Gastrocnemius medialis (tissue), 4 donors: ENCODE data around the gene KLF16. TPM values are rescaled to one million over a fixed set of nuclear protein-coding genes. Genes with fewer than 3 reads are reported as not detected.

Source experiments
- ATAC-seq, 2 donors: fragments of 150-250 bp; one replicate each; pipeline ENCODE4 v1.9.1; 2016
- DNase-seq, 2 donors: peaks; one replicate each; pipeline ENCODE4 v3.0.0-alpha.2; 2019
- H3K27ac ChIP-seq, 4 donors: fragments of 200-600 bp; sonication (generic); 1 replicate in 1 of 4; 2 replicates in 3 of 4; pipeline ENCODE4 v1.5.1; 2016 to 2018; ENCODE audit warnings: mild to moderate bottlenecking in 2 of 4, moderate library complexity in 1 of 4
- H3K27me3 ChIP-seq, 3 donors: fragments of 200-600 bp; sonication (generic) in 2 of 3; 1 replicate in 1 of 3; 2 replicates in 2 of 3; pipeline versions ENCODE4 v1.5.1 to v1.6.0; 2016 to 2019; ENCODE audit warnings: mild to moderate bottlenecking in 1 of 3, moderate library complexity in 1 of 3
- H3K36me3 ChIP-seq, 2 donors: fragments of 200-600 bp; sonication (generic) in 1 of 2; one replicate each; pipeline ENCODE4 v1.5.1; 2017 to 2018
- H3K4me1 ChIP-seq, 2 donors: fragments of 200-600 bp; sonication (generic) in 1 of 2; one replicate each; pipeline ENCODE4 v1.5.1; 2016 to 2017; ENCODE audit warnings: mild to moderate bottlenecking in 2 of 2
- H3K4me3 ChIP-seq, 4 donors: fragments of 200-600 bp; sonication (generic) in 3 of 4; 1 replicate in 1 of 4; 2 replicates in 3 of 4; pipeline ENCODE4 v1.5.1; 2016 to 2019; ENCODE audit warnings: mild to moderate bottlenecking in 2 of 4
- H3K9me3 ChIP-seq, 3 donors: fragments of 200-600 bp; sonication (generic) in 2 of 3; 1 replicate in 1 of 3; 2 replicates in 2 of 3; pipeline ENCODE4 v1.5.1; 2016 to 2019
- CTCF ChIP-seq, 5 experiments: fragments of 450-650 bp in 3 of 5; fragments of 200-600 bp in 2 of 5; sonication (generic) in 2 of 5; IDR thresholded peaks in 4 of 5; conservative IDR thresholded peaks in 1 of 5; 1 replicate in 4 of 5; 2 replicates in 1 of 5; pipeline ENCODE4 v1.5.1; 2016 to 2019; ENCODE audit warnings: antibody characterized with exemption in 5 of 5, mild to moderate bottlenecking in 3 of 5, moderate library complexity in 3 of 5
- POLR2A ChIP-seq, 2 donors: fragments of 450-650 bp; IDR thresholded peaks; one replicate each; pipeline ENCODE4 v1.6.1; 2017; ENCODE audit warnings: antibody characterized with exemption in 2 of 2, mild to moderate bottlenecking in 2 of 2, moderate library complexity in 2 of 2
- in situ Hi-C, 4 donors: fragments of 200-750 bp; cut with MboI; loops; one replicate each; pipeline versions ENCODE4 v1.15.0 to v1.8.0; 2017; ENCODE audit warnings: low sequenced_read_pairs in 4 of 4
- intact Hi-C: fragments of 100-400 bp; cut with DNase I; formaldehyde crosslinking; loops from one replicate; pipeline ENCODE4 v1.15.1; 2023; ENCODE audit warnings: low total_unique reads
- total RNA-seq, 4 donors: library from RNA; depleted of rRNA; stranded (reverse); fragments of >200 nt; gene quantifications; one replicate each; pipeline versions ENCODE4 v1.1.0 to v1.2.3, GENCODE V29; 2016

The KLF16 gene
- total RNA-seq: 1 to 10 TPM in 3 of 4 donors, under 1 TPM in 1; 0.58 to 4.0 (median 1.4) TPM

GRCh38 chr19:1863328-1863637, at the start of gene KLF16:
Gene KLF16, minus strand, starts transcription at chr19:1863579. Its CDS starts 82 bp downstream, at chr19:1863497.
- peak in 1 of 2 donors; percentile 0 for ATAC-seq
- H3K36me3 ChIP-seq: no peaks in the 10 kb centered on the region
- in situ Hi-C loops: no loop called here

GRCh38 chr19:1912760-1913505, 49.6 kb upstream of the KLF16 start:
- H3K27ac ChIP-seq: no peak overlapping the region
- intact Hi-C loops (no loop called here), in situ Hi-C loops (no loop called here)
- TF ChIP-seq POLR2A (IDR thresholded peaks at IDR 0.05) (no peak), CTCF (IDR thresholded peaks at IDR 0.05 in 4 of 5, conservative IDR thresholded peaks at IDR 0.05 in 1 of 5) (no peak)
- H3K36me3 ChIP-seq: peaks cover 0 to 9% of the 10 kb centered on the region in 2 donors
- H3K4me1 ChIP-seq: peaks cover 0 to 8% of the 10 kb centered on the region in 2 donors
- DNase-seq: no peak
- H3K4me3 ChIP-seq: no peak overlapping the region
- no peaks in the 10 kb centered on the region for H3K9me3 ChIP-seq
- H3K27me3 ChIP-seq: no peaks in the 10 kb centered on the region
- ATAC-seq: no peak

More at GRCh38 chr19:1863328-1863637, at the start of gene KLF16:
- intact Hi-C loops: loop anchor here (1.0 to 10.0 kb wide), 2 partner anchors 15 to 478 kb away; partner anchors contain the start of genes NDUFS7 and REXO1
- no peak for DNase-seq
- peaks cover 0 to 8% (median 6%) of the 10 kb centered on the region in 3 donors for H3K27me3 ChIP-seq
- H3K4me1 ChIP-seq: peaks cover 5 to 18% of the 10 kb centered on the region in 2 donors
- peak within 1 kb of the TSS; percentile 76 to 92 (median 84) for H3K27ac ChIP-seq
- TF ChIP-seq POLR2A (IDR thresholded peaks at IDR 0.05): peak; percentile 76
- TF ChIP-seq CTCF (IDR thresholded peaks at IDR 0.05 in 4 of 5, conservative IDR thresholded peaks at IDR 0.05 in 1 of 5): no peak
- peak within 1 kb of the TSS; percentile 67 to 95 (median 82) for H3K4me3 ChIP-seq
- no peaks in the 10 kb centered on the region for H3K9me3 ChIP-seq

GRCh38 chr19:1911995-1912394, 48.6 kb upstream of the KLF16 start:
- H3K36me3 ChIP-seq: peaks cover 0 to 6% of the 10 kb centered on the region in 2 donors
- peaks cover 0 to 8% of the 10 kb centered on the region in 2 donors for H3K4me1 ChIP-seq
- H3K27me3 ChIP-seq: no peaks in the 10 kb centered on the region
- H3K27ac ChIP-seq: no peak overlapping the region
- ATAC-seq: no peak
- TF ChIP-seq CTCF (IDR thresholded peaks at IDR 0.05 in 4 of 5, conservative IDR thresholded peaks at IDR 0.05 in 1 of 5) (no peak), POLR2A (IDR thresholded peaks at IDR 0.05) (no peak)
- H3K4me3 ChIP-seq: no peak overlapping the region
- no peaks in the 10 kb centered on the region for H3K9me3 ChIP-seq
- no peak for DNase-seq
- intact Hi-C loops (no loop called here), in situ Hi-C loops (no loop called here)

GRCh38 chr19:1911098-1911497, 47.7 kb upstream of the KLF16 start:
- Histone ChIP-seq H3K9me3 (no peaks in the 10 kb centered on the region), H3K36me3 (peaks cover 0 to 6% of the 10 kb centered on the region in 2 donors), H3K4me3 (no peak overlapping the region), H3K27me3 (no peaks in the 10 kb centered on the region), H3K27ac (no peak overlapping the region), H3K4me1 (peaks cover 0 to 11% of the 10 kb centered on the region in 2 donors)
- TF ChIP-seq POLR2A (IDR thresholded peaks at IDR 0.05) (no peak), CTCF (IDR thresholded peaks at IDR 0.05 in 4 of 5, conservative IDR thresholded peaks at IDR 0.05 in 1 of 5) (no peak)
- DNase-seq: no peak
- intact Hi-C loops (no loop called here), in situ Hi-C loops (no loop called here)
- no peak for ATAC-seq
